ENCODE data around the gene GIGYF2. TPM values are rescaled to one million over a fixed set of nuclear protein-coding genes. Genes with fewer than 3 reads are reported as not detected.
"Not testable (repeated sequence)": the region's sequence is repeated elsewhere in the genome, so short reads cannot be mapped to it uniquely, and the experiment has no call there.

The GIGYF2 gene
- total and polyA plus RNA-seq, 2 of the 13 experiments (the other 11 are each of a cell fraction or from before 2014, with no cell fraction given), result 44.9 to 73.5 TPM

DNA sequence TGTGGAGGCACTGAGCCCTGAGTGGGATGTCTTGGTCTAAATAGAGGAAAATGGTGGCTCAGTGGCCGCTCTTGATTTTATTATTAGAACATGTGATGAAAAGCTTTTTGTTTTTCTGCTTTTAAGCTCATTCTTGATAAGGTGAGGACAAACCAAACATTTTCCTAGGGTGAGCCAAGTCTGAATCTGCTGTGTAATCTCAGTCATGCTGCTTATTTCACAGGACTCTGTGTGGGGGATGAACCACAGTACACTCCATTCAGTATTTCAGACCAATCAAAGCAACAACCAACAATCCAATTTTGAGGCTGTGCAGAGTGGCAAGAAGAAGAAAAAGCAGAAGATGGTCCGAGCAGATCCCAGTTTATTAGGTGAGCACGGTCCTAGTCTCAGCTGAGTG lies 152.9 kb downstream of the GIGYF2 start:
- ChIA-PET POLR2A (no interaction called here), CTCF (ENCODE audit: low intra/inter-chr PET ratio, low total read pairs) (no interaction called here)
- in situ Hi-C loops (cut with HindIII; ENCODE audit: extremely low pct_ligation_motif_present, low pct_unique_long_range_greater_than_20kb), result loop anchor here (5.0 to 10.0 kb wide), 2 partner anchors 175 to 202 kb away; no protein-coding TSS in a partner anchor
- Histone ChIP-seq H3K9ac (ENCODE audit: insufficient read depth, low read depth, low read length) (no peak overlapping the region), H3K9me3 (ENCODE audit: low read length) (no peaks in the 10 kb centered on the region), H2AFZ (ENCODE audit: low read length) (no peak overlapping the region), H3K4me3 (replicated peaks in 1 of 3; ENCODE audit: insufficient read depth in 1 of 3, low read depth in 2 of 3, low read length in 3 of 3) (no peak overlapping the region), H3K27me3 (ENCODE audit: control insufficient read depth in 1 of 2, insufficient read depth in 2 of 2, low read length in 2 of 2) (no peaks in the 10 kb centered on the region), H3K27ac (ENCODE audit: extremely low read length, insufficient read depth, low read length) (no peak overlapping the region), H4K20me1 (ENCODE audit: insufficient read depth, low read length) (no peaks in the 10 kb centered on the region), H3K36me3 (replicated peaks in 1 of 2; ENCODE audit: control insufficient read depth in 1 of 2, insufficient read depth in 2 of 2, low read length in 2 of 2) (peaks cover 24 to 76% of the 10 kb centered on the region in 2 experiments), H3K4me1 (ENCODE audit: insufficient read depth, low read length) (peaks cover 30% of the 10 kb centered on the region), H3K4me2 (ENCODE audit: low read depth, low read length) (no peak overlapping the region), H3K79me2 (ENCODE audit: insufficient read depth, low read length) (no peaks in the 10 kb centered on the region)
- WGBS (ENCODE audit: low lambda C conversion rate), result 99% methylated on average over 3 of the region's 3 CpGs
- no peak for TF ChIP-seq ZNF142 (CRISPR knock-in tag; IDR thresholded peaks at IDR 0.05)
- FAIRE-seq (no peak), DNase-seq (ENCODE audit: low spot score) (no peak), ATAC-seq (no peak)
- intact Hi-C loops (cut with micrococcal nuclease; ENCODE audit: unreplicated experiment), result no loop called here
- no TSS peak for BruUV-seq (replicated peaks)

DNA sequence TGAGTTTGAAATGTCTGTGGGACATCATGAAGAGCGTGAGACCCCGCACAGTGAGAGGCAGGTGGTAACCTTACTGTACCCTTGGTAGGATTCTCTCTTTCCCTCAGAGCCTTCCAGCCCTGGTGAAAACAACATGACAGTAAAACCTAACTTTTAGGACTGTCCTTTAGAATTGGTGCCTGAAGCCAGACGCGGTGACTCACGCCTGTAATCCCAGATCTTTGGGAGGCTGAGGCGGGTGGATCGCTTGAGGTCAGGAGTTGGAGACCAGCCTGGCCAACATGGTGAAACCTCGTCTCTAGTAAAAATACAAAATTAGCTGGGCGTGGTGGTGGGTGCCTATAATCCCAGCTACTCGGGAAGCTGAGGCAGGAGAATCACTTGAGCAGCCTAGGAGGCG lies 154.9 kb downstream of the GIGYF2 start:
- H3K79me2 ChIP-seq (ENCODE audit: insufficient read depth, low read length); H3K9ac ChIP-seq (ENCODE audit: insufficient read depth, low read depth, low read length); H3K4me3 ChIP-seq (replicated peaks in 1 of 3; ENCODE audit: insufficient read depth in 1 of 3, low read depth in 2 of 3, low read length in 3 of 3); FAIRE-seq; H2AFZ ChIP-seq (ENCODE audit: low read length); DNase-seq (ENCODE audit: low spot score); BruUV-seq (replicated peaks); H4K20me1 ChIP-seq (ENCODE audit: insufficient read depth, low read length); H3K4me2 ChIP-seq (ENCODE audit: low read depth, low read length); intact Hi-C loops (cut with micrococcal nuclease; ENCODE audit: unreplicated experiment); H3K27me3 ChIP-seq (ENCODE audit: control insufficient read depth in 1 of 2, insufficient read depth in 2 of 2, low read length in 2 of 2); ATAC-seq; H3K9me3 ChIP-seq (ENCODE audit: low read length); H3K27ac ChIP-seq (ENCODE audit: extremely low read length, insufficient read depth, low read length): not testable (repeated sequence)
- in situ Hi-C loops (cut with HindIII; ENCODE audit: extremely low pct_ligation_motif_present, low pct_unique_long_range_greater_than_20kb), result loop anchor here (5.0 to 10.0 kb wide), 2 partner anchors 173 to 200 kb away; no protein-coding TSS in a partner anchor
- peaks cover 38% of the 10 kb centered on the region for H3K4me1 ChIP-seq (ENCODE audit: insufficient read depth, low read length)
- WGBS (ENCODE audit: low lambda C conversion rate), result 98% methylated on average over 11 of the region's 11 CpGs
- ChIA-PET POLR2A (interaction anchor here (11.3 kb wide), 1 partner anchor 20 kb away, joined by 297 read pairs; the partner anchor contains the start of gene SNORC), CTCF (ENCODE audit: low intra/inter-chr PET ratio, low total read pairs) (interaction anchor here (1.8 to 2.7 kb wide), 2 partner anchors 18 to 177 kb away, joined by 9 to 20 read pairs; partner anchors contain the start of gene SNORC)
- H3K36me3 ChIP-seq (replicated peaks in 1 of 2; ENCODE audit: control insufficient read depth in 1 of 2, insufficient read depth in 2 of 2, low read length in 2 of 2), result peaks cover 23 to 58% of the 10 kb centered on the region in 2 experiments
